Activated CD8-positive, alpha-beta memory T cell treated with anti-CD3 and anti-CD28 coated beads for 36 hours (primary cell): ENCODE data around the gene CDK11B. TPM values are rescaled to one million over a fixed set of nuclear protein-coding genes. Genes with fewer than 3 reads are reported as not detected.

Experiments used
- CTCF ChIA-PET: fragments of 350-600 bp; sonication (Branson Sonifier 250); formaldehyde crosslinking; loops from one replicate; lab custom pipeline; 2021; ENCODE audit warnings: antibody characterized with exemption; lab: Charles Lee
- POLR2A ChIA-PET: fragments of 350-600 bp; sonication (Branson Sonifier 250); formaldehyde crosslinking; loops from one replicate; lab custom pipeline; 2021; ENCODE audit warnings: antibody characterized with exemption; lab: Charles Lee
- total RNA-seq, 2 experiments: library from RNA; stranded (reverse); gene quantifications; one replicate each; pipeline ENCODE4 v1.2.3, GENCODE V29; 2021

The CDK11B gene
- total RNA-seq, 2 experiments from 2014 or later, result 41.1 to 44.3 TPM

- ChIA-PET POLR2A (no interaction called here), CTCF (no interaction called here)
Observed at GRCh38 chr1:1609822-1610485, 48.9 kb downstream of the CDK11B start.

DNA sequence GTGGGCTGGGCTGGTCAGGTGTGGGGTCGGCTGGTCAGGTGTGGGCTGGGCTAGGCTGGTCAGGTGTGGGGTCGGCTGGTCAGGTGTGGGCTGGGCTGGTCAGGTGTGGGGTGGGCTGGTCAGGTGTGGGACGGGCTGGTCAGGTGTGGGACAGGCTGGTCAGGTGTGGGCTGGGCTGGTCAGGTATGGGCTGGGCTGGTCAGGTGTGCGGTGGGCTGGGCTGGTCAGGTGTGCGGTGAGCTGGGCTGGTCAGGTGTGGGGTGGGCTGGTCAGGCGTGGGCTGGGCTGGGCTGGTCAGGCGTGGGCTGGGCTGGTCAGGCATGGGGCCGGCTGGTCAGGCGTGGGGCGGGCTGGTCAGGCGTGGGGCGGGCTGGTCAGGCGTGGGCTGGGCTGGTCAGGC, 52.6 kb downstream of the CDK11B start:
- ChIA-PET CTCF (no interaction called here), POLR2A (interaction anchor here (1.0 kb wide), 1 partner anchor 9 kb away, joined by 3 read pairs; the partner anchor contains the start of gene MIB2)

GRCh38 chr1:1605724-1606123, 53.1 kb downstream of the CDK11B start:
- CTCF ChIA-PET, result no interaction called here
- POLR2A ChIA-PET, result interaction anchor here (1.4 kb wide), 1 partner anchor 8 kb away, joined by 4 read pairs; no protein-coding TSS in a partner anchor

DNA sequence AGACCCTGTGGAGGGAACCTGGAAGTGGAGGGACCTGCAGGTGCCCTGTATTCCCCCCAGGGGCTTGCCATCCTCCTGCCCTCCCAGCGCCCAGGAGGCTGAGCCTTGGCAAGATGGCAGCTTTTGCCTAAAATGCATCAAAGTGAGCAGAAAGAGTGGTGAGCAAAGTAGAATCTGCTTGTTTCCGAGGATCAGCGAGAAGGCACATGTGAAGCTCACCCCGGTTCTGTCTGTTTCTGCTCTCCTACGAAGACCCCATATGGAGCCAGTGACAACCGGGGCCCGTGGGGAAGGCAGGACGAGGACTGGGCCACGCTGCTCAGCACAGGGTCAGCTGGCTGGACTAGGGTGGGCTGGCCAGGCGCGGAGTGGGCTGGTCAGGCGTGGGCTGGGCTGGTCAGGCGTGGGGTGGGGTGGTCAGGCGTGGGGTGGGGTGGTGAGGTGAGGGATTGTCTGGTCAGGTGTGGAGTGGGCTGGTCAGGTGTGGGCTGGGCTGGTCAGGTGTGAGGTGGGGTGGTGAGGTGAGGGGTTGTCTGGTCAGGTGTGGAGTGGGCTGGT, 53.7 kb downstream of the CDK11B start:
- POLR2A ChIA-PET, result interaction anchor here (0.6 to 1.4 kb wide), 2 partner anchors 9 to 533 kb away, joined by 3 to 4 read pairs; no protein-coding TSS in a partner anchor
- CTCF ChIA-PET, result interaction anchor here (1.0 kb wide), 1 partner anchor 9 kb away, joined by 3 read pairs; no protein-coding TSS in a partner anchor

DNA sequence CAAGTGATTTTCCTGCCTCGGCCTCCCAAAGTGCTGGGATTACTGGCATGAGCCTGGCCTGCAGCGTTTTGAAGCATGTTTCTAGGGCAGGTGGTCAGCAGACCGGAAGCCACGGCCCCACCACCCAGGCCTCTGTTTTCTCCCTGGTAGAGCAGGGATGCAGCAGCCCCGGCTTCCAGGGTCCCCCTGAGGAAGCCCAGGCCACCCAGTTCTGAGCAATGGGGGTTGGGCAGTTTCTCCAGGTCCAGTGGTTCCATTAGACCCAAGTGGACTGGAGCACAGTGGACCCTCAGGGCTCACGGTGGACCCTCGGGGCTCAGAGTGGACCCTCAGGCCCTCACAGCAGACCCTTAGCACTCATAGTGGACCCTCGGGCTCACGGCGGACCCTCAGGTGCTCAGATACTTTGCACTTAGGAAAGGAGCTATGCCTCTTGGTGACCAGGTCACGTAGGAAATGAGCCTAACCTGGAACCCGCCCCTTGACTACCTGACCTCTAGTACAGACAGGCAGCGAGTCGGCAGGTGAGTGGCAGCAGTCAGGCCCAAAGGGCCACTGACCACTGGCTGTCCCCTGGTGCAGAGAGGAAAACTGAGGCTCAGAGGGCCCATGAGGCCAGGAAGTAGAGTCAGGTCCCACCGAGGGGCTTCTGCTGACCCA, 54.3 kb downstream of the CDK11B start:
- POLR2A ChIA-PET, result interaction anchor here (0.6 to 1.4 kb wide), 2 partner anchors 10 to 532 kb away, joined by 3 to 4 read pairs; no protein-coding TSS in a partner anchor

DNA sequence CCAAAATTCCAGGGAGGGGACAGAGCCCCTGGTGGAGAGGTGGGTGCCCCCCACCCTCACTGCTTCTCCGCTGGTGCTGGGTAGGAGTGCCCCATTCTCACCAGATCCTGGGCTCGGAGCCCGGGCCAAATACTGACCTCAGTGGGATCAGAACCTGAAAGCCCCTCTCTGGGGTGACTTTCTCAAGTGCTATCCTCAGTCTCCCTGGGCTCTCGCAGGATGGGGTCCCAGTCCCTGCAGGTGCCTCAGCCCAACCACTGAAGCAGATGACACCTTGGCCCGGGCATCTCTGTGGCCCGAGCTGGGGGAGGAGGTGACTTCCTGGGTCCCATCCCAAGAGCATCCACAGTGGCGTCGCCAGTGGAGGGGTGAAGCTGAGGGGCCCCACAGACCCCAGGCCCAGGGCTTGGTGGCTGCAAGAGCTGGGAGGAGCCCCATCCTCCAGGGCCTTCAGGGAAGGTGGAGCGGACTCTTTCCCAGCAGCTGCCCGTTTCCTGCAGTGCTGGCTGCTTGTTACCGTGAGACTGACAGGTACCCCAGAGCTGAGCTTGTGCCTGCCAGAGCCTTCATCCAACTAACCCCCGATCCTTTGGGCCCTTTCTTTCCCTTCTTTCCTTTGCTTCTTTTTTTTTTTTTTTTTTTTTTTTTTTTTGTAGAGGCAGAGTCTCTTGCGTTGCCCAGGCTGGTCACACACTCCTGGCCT, 55.0 kb downstream of the CDK11B start:
- POLR2A ChIA-PET, result interaction anchor here (1.4 kb wide), 1 partner anchor 10 kb away, joined by 4 read pairs; no protein-coding TSS in a partner anchor
- CTCF ChIA-PET, result no interaction called here

More for the DNA sequence above, 54.3 kb downstream of the CDK11B start:
- CTCF ChIA-PET, result interaction anchor here (1.0 kb wide), 1 partner anchor 10 kb away, joined by 3 read pairs; no protein-coding TSS in a partner anchor

GRCh38 chr1:1602968-1603506, 55.8 kb downstream of the CDK11B start:
- POLR2A ChIA-PET, result no interaction called here
- CTCF ChIA-PET, result no interaction called here

- ChIA-PET POLR2A (interaction anchor here (0.9 kb wide), 1 partner anchor 26 kb away, joined by 3 read pairs; no protein-coding TSS in a partner anchor), CTCF (interaction anchor here (0.8 kb wide), 1 partner anchor 8 kb away, joined by 3 read pairs; no protein-coding TSS in a partner anchor)
Observed at GRCh38 chr1:1602304-1602967, 56.4 kb downstream of the CDK11B start.

DNA sequence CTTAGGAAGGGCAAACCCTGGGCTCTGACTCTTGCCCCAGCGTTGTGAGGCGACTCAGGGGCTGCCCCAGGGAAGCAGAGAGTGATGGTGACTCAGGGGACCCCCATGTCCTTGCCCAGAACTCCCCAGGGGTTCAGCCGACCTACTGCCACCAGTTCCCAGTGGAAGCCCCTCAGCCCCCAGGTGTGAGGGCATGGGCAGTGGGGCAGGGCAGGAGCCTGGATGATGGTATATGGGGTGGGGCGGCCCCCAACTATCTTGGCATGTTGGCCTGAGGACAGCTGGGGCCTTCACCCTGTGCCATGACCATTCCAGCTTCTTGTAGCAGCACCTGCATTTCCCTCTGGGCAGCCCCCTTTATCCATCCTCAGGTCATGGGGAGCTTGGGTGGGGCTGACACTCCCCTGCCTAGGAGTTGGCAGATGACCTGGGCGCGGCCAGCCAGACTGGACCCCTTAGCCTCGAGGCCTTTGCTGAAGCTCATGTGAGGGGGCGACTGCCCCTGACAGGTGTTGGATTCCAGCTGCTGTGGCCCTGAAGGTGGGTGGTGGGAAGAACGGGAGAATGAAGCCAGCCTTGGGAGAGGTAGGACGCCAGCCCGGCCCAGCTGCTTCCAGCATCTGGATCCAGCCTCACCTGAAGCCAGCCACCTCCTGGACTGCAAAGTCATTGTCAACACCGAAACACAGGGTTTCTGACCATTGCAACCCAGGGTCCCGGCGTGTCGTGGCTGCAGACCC, 57.1 kb downstream of the CDK11B start:
- ChIA-PET POLR2A (interaction anchor here (0.9 kb wide), 1 partner anchor 27 kb away, joined by 3 read pairs; no protein-coding TSS in a partner anchor), CTCF (interaction anchor here (0.8 kb wide), 1 partner anchor 8 kb away, joined by 3 read pairs; no protein-coding TSS in a partner anchor)

DNA sequence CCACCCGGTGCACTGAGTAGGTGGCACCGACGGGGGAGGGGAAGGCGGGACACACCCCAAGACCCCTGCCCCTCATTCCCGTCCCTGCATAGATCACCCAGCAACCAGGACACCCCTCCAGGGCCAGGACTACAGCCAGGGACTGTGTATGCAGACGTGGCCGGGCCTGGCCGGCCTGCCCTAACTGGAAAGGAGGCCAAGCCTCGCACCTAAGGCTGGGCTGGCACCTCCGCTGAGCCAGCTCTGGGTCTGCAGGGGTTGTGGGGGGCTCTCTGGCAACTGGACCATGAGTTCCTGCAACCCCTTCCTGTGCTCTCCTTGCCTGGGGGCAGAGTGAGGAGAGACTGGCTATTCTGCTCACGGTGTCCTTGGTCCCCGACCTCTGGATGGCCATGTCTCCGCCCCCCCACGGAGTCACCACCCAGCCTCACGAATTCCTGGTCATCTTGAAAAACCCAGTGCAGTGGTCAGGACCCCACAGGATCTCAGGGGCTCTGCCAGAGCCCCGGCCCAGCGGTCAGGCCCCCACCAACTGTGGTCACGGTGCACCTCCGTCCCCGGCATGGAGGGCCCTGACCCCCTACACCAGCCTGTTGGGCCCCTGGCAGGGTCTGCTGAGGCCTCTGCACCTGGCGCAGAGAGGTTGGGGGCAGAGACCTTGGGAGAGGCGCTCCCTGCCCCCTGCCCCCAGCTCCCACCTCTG, 57.8 kb downstream of the CDK11B start:
- ChIA-PET CTCF (no interaction called here), POLR2A (no interaction called here)

DNA sequence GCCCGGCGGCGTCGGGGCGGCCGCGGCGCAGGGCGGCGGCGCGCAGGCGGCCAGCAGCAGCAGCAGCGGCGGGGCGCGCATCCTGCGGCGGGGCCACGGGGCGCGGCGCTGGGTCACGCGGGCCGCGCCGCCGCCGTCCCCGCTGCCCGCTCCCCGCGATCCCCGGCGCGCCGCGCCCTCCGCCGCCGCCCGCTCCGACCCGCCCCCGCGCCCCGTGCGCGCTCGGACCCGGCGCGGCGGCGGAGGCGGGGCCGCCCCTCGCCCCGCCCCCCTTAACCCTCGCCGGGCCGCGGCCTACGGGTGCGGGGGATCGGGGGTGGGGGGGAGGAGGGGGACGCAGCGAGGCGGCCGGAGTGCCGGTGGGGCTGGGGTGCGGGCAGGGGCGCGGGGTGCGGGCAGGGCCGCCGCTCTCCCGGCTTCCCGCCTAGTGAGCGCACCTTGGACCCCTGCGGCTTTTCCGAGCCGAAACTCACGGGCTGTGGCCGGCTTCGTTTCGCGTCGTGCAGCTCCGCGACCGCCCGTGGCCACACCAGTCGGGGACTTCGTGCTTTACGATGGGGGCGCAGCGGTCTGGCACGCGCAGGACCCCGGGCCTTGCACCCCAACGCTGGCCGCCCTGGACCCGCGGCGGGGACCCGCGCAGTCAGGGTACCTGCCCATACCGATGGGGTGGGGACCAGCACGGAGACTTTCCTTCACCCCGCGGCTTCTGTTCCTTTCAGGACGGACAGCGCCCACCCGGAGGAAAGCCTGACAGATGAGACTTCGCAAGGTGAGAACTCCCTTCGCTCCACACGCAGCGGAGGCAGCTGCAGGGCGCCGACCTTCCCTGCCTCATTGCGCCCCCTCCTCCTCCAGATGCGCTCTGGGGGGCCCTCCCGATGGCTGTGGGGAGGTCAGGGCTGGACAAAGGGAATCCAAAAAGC, 58.6 kb downstream of the CDK11B start, which contains the start of gene FNDC10:
Gene FNDC10 (minus strand): TSS at position 201 of the 926 bp plus-strand sequence. CDS start 120 bp downstream, at position 81.
- POLR2A ChIA-PET, result no interaction called here

DNA sequence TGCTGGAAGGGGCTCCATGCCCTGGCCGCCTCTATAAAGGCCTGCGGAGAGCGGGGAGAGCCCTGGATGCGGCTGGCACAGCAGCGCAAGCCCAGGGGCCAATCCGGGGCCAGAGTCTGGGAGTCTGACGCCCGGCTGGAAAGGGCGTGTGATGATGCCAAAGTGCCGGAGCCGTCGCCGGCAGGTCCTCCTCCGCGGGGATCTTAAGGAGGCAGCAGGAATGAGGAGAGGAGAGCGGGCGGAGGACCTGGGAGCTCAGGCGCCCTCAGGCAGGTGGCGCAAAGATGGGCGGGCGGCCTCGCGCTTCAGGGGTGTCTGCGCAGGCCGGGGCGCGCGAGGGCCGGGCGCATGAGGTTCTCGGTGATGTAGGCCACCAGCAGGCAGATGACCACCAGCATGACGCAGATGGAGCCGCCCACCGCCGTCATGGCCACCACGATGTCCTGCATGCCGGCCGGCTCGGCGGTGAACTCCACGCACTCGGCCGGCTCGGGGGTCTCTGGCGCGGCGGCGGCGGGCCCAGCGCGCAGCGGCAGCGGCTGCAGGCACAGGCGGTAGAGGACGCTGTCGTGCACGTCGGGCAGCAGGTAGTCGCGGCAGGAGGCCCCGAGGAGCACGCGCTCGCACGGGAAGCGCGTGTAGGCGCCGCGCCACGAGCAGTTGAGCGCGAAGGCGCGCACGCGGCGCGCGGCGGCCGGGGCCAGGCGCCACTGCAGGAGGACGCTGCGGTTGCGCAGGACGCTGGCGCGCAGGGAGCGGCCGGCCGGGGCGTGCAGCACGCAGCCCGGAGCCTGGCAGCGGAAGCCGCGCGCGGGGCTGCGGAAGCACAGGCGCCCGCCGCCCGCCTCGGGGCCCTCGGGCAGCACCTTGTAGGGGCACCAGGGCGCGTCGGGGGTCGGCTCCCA, 59.5 kb downstream of the CDK11B start:
- CTCF ChIA-PET, result interaction anchor here (0.6 kb wide), 1 partner anchor 15 kb away, joined by 3 read pairs; no protein-coding TSS in a partner anchor
- POLR2A ChIA-PET, result interaction anchor here (0.9 to 1.1 kb wide), 2 partner anchors 200 to 541 kb away, joined by 3 read pairs; partner anchors contain the start of gene CCNL2

More for the DNA sequence above, 58.6 kb downstream of the CDK11B start, which contains the start of gene FNDC10:
- CTCF ChIA-PET, result no interaction called here

GRCh38 chr1:1598720-1599029, 60.1 kb downstream of the CDK11B start:
- ChIA-PET POLR2A (interaction anchor here (0.9 to 1.1 kb wide), 2 partner anchors 199 to 540 kb away, joined by 3 read pairs; partner anchors contain the start of gene CCNL2), CTCF (interaction anchor here (0.6 kb wide), 1 partner anchor 15 kb away, joined by 3 read pairs; no protein-coding TSS in a partner anchor)

DNA sequence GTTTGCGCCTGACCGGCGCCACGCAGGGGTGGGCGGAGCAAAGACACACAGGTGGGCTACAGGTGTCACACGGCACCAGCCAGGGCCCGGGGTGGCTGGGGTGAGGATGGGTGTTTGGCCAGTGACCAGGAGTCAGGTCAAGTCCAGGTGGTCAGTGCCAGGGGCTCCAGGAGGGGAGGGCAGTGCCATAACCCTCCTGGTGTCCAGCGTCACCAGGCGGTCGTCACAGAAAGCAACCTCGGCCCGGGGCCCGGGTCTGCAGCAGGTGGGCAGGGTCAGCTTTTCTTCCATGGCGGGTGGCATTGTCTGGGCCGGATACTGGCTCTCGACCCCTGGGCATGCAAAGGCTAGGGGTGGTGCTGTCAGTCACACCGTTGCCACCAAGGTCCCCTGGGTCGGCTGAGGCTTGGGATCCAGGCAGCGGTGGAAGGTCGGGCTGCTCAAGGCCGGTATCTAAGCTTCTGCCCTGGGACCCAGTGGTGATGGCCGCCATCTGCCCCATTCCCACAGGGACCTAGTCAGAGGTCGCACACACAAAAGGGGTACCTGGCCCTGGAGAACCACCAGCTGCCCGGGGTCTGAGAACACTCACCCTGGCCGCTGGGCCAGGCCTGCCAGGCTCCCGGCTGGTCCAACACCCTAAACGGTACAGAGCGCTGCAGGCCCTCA, 60.6 kb downstream of the CDK11B start:
- ChIA-PET CTCF (no interaction called here), POLR2A (interaction anchor here (0.9 to 1.1 kb wide), 2 partner anchors 199 to 540 kb away, joined by 3 read pairs; partner anchors contain the start of gene CCNL2)
